ENCODE data around the gene MTMR11.
"Not testable (repeated sequence)": the region's sequence is repeated elsewhere in the genome, so short reads cannot be mapped to it uniquely, and the experiment has no call there.

MTMR11 gene, protein sequence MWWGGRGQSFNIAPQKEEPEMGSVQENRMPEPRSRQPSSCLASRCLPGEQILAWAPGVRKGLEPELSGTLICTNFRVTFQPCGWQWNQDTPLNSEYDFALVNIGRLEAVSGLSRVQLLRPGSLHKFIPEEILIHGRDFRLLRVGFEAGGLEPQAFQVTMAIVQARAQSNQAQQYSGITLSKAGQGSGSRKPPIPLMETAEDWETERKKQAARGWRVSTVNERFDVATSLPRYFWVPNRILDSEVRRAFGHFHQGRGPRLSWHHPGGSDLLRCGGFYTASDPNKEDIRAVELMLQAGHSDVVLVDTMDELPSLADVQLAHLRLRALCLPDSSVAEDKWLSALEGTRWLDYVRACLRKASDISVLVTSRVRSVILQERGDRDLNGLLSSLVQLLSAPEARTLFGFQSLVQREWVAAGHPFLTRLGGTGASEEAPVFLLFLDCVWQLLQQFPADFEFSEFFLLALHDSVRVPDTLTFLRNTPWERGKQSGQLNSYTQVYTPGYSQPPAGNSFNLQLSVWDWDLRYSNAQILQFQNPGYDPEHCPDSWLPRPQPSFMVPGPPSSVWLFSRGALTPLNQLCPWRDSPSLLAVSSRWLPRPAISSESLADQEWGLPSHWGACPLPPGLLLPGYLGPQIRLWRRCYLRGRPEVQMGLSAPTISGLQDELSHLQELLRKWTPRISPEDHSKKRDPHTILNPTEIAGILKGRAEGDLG

DNA sequence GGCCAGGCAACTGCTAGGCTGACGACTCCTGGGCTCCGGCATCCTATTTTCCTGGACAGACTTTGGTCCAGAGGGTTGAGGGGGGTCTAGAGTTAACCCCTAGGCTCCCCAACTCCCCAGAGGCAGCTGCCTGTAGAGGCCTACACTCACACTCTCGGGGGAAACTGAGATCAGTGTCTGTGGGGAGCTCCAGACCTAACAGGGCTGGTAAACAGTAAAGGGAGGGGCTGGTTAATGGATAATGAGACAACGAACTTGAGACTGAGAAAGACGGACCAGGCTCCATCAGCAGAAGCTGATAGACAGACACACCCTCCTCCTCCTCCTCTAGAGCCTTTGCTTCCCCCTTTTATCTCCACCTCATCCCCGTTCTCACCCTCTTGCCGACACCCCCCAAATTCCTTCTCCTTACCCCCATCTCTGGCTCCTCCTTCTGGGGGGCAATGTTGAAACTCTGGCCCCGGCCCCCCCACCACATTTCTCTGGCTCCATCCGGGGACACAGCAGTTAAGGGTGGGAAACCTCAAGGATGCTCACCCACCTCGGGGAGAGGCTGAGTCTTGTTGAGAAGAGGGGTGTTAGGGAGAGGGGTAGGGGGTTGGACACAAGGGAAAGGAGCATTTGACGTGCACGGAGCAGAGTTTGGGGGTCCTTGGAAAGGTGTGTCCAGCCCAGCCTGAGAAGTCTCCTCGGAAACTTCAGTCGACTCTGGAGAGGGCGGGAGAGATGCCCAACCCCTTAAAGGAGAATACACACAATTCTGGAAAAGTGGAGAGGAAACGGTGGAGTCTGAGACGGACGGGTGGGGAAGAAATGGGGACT is at the start of gene MTMR11:
Gene MTMR11 (minus strand): TSS at position 710 of the 822 bp plus-strand sequence. CDS start 232 bp downstream, at position 478.
- peak; percentile 14 for DNase-seq (ENCODE audit: low read depth)

DNA sequence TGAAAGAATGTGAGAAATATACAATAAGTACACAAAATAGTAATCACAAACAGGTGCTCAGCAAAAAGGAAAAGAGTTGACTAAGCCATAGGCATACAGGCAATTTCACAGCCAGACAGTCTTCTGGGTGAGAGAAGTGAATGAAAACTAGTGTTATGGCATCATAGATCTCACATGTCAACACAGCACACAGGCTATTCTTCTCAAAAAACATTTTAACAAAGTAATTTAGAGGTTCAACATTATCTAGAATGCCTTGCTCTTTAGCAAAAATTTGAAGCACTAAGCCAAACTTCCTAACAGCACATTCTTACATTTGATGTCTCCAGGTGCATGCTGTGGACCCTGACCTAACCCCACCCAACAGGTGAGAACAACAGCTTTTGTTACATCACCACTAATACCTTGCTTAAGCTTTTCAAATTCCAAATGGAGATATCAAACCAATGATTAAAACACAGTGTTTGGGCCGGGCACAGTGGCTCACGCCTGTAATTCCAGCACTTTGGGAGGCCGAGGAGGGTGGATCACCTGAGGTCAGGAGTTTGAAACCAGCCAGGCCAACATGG is 43.4 kb upstream of the MTMR11 start:
- DNase-seq (ENCODE audit: low read depth), result no peak

DNA sequence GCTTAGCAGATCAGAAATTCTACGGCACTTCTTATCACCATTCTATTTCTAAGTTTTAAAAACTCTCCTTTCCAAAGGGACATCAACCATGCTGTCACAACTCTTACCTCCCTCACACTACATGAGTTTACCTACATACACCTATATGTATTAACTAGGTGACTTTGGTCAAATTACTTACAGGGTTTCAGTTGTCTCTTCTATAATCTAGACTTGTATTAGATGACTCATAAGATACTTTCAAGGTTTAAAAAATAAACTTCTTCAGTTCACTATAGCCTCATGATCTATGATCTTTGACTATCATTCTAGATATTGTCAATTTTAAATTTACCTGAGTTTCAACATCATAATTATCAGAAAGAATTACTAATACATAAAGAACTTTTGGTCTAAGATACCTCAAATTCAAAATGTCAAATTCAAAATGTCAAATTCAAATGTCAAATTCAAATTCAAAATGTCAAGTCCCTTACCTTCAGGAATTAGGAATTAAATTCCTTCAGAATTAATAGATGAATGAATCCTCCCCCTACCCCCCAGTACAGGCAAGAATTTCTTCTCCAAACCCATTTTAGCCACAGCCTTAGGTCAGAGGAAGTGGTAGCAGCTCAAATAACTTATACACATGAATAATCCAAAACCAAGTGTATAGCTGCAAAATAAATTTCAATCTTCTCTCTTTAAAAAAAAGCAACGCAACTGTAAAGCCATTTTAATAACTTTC is 42.7 kb upstream of the MTMR11 start:
- no peak for DNase-seq (ENCODE audit: low read depth)

DNA sequence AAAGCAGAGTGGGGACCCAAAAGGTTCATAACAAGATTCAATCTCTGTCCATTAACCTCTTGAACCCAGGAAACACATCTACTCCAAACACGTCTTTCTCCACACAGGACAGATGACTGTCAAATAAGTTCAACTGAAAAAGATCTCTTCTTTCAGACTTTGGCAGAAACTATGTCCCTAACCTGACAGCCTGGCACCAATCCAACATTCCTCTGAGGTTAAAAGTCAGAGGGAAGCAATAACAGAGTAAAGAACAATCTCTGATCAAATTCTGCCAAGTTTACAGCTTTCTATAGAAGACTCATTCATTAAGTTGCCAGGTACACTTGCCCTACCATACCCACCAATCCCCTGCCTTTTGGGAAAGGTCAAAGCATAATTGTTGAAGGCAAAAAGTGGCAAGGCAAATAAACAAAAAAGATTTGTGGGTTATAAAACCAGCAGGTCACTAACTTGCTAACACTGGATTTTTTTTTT is 41.9 kb upstream of the MTMR11 start:
- no peak for DNase-seq (ENCODE audit: low read depth)

DNA sequence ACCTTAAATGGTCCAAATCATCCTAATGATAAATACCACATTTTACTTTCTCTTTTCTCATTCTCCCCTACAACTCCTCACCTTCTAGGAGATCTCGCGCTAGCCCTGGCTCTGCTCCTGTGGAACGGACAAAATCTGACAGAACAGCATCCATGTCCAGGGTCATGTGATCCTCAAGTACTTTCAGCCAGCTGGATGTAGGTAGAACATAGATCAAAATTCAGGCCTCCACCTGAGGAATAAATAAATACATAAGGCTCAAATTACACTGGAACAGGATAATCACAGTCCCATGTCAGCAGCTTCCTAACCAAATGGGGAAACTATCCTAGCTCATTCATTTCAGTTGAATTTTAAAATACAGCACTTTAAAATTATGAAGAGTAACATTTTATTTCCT is 40.7 kb upstream of the MTMR11 start:
- DNase-seq (ENCODE audit: low read depth), result no peak

DNA sequence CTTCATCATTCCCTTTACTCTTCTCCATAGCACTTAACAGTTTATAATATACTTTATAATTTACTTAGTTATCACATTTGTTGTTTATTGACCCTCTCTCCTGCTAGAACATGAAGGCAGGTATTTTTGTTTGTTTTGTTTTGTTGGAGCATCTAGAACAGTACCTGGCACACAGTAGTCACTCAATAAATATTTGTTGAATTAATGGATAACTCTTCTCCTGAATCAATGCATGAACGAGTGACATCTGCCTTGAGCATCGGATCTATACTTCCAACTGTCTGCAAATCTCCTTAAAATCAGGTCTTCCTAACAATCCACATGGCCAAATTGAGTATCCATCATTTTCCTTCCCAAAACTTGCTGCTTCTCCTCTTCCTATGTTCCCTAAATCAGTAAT is 35.9 kb upstream of the MTMR11 start:
- no peak for DNase-seq (ENCODE audit: low read depth)

DNA sequence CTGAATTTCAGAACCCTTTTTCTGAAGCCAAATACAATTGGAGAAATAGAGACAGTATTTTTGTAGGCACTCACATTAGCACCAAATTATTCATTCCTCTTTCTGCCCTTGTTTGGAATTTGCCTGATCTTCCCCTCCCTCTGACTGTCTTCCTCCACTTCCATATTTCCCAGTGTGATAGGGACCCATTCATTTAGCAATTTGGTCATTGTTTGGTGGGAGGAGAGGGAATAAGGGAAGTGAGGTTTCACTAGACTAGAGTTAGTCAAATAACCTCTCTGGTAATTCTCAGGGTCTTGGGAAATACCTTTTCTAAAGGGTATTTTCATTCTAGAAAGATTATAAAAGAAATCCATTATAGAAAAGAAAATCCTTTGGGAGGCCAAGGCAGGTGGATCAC is 31.0 kb upstream of the MTMR11 start:
- no peak for DNase-seq (ENCODE audit: low read depth)

DNA sequence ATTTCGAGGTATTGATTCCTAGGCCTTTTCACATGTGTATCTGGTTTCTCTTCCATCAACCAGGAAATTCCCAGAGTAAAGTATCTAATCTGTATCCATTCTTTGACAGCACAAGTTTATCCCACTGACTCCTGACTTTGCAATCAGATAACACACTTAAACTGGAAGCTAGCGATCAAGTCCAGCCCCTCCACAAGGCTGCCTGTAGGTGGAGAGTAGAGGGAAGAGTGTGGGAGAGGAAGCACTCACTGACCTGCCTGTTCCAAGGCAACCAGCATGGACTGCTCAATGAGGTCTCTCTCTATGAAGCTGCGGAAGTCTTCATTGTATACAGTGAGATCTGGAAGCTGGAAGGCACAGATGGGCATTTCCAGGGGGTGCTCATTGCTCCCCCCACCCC is 30.4 kb upstream of the MTMR11 start:
- no peak for DNase-seq (ENCODE audit: low read depth)

DNA sequence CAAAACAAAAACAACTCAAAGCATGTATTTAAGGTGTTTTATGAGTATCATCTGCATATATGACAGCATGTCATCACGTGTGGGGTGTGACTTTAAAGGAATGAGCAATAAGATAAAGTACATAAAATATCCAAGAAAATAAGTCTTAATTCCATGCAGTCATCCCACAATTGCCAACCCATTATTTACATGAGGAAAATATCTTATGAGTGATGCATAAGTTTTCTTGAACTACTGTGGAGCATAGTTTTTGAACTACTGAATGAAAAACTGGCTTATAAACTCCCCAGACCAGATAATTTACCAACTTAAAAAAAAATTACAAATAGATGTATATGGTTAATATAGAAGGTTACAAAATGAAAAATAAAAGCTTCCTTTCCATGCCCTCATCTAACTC is 29.7 kb upstream of the MTMR11 start:
- no peak for DNase-seq (ENCODE audit: low read depth)

DNA sequence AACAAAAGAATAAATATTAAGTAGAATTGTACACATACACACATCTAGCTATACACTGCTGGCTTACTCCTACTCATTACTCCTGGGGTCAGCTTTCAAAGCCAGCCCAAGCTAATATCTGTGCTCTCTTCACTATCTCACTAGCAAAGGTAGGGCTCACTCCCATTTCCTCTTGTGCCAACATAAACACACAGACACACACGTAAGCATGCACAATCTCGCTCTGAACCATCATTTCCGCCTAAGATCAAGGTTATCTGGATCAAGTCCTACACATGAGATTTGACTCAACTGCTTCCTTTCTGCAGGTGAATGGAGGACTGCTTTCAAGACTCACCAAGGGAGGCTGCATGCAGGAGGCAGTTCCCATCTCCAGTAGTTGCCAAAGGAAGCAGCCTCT is 28.8 kb upstream of the MTMR11 start:
- DNase-seq (ENCODE audit: low read depth), result no peak

DNA sequence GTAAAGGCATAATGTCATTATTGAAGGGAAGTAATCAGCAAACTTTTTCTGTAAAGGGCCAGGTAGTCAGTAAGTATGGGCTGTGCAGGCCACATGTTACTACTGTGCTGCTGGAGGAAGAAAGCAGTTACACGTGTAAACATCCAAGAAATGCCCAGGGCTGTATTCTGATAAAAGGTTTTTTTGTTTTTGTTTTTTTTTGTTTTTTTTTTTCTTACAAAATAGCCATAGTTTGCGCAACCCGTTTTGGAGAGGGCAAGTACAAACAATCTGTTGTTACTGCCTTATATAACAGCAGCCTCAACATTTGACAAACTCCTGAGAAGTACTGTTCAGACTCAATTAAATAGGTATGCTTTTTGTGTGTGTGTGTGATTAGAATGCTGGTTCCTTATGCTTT is 26.7 kb upstream of the MTMR11 start:
- peak; percentile 50 for DNase-seq (ENCODE audit: low read depth)

DNA sequence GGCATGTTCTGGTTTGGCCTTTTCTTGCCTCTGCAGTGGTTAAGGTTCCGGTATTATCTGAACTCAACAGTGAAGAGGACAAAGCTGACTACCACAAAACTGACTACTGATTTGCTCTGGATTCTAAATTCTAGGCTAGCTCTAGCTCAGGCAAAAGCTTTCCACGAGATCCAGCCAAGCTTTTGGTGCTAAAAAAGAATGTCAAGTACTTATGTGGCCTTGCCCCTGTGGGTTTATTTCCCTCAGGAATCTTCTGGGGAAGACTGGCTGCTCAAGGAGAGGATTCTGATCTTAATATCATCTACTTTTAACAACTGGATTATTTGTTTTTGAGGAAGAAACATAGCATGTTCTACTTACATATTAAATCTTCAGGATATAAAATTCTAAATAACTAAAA is 26.1 kb upstream of the MTMR11 start:
- no peak for DNase-seq (ENCODE audit: low read depth)

DNA sequence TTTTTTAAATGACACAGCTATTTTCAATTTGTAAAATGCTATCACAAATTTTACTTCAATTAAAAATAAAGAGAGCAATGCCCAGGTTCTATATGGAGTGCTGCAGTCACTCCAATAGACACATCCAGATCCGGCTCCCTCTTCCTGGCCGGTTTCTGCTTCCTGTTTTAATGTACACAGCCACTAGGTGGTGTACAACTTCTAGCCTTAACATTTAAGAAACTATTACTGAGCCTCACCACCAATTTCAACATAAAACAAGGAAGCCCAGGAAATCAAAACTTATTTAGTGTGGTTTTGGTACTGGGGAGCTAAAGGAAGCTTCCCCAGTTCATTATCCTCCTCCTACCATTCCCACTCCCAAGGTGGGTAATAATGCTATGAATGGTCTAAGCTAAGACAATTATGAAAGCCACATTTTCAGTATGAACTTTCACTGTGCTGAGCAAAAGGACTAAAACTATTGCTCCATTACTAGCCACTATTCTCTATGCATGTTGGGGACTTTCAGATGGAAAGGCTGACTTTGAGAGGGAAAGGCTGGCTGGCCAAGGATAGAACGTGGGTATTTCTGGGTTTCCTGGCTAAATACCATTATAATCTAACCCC is 25.5 kb upstream of the MTMR11 start:
- DNase-seq (ENCODE audit: low read depth), result peak; percentile 77

DNA sequence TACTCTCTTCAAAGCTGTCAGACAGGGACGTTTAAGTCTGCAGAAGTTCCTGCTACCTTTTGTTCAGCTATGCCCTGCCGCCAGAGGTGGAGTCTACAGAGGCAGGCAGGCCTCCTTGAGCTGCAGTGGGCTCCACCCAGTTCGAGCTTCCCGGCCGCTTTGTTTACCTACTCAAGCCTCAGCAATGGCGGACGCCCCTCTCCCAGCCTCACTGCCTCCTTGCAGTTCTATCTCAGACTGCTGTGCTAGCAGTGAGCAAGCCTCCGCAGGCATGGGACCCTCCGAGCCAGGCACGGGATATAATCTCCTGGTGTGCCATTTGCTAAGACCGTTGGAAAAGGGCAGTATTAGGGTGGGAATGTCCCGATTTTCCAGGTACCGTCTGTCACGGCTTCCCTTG is 20.9 kb upstream of the MTMR11 start:
- not testable (repeated sequence) for DNase-seq (ENCODE audit: low read depth)

DNA sequence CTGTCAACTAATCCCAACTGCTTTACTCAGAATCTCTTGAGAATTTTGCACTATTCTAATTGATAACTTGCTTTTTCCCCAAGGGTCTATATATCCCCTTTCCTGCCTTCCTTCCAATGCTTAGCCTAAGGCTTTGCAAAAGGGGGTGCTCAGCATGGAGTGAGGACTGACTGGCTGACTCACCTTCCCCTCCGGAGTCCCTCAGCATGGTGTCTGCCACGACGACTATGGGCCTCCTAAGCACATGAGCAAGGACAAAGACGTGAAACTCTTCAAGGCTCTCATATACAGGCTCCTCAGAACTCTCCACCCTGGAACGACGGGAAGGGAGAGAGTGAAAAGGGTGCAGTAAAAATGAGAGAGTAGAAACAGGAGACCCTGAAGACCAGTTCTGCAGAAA is 13.2 kb upstream of the MTMR11 start:
- no peak for DNase-seq (ENCODE audit: low read depth)

DNA sequence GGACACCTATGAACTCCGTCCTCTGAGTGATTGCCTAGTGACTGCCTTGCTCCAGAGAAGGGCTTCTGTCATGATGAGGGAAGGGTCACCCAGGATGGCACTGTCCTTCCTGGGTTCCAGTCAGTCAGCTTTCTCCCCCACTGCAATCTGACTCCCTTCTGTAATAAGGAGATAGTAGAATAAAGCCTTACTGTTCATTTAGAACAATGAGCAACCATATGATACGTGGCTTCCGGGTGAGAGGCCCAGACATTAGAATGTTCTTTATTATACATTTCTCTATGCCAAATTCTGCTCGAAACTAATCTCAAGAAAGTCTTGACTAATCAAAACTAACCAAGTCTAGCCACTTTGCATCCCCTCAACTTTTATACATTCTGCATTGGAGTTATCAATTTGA is 8.5 kb upstream of the MTMR11 start:
- no peak for DNase-seq (ENCODE audit: low read depth)

DNA sequence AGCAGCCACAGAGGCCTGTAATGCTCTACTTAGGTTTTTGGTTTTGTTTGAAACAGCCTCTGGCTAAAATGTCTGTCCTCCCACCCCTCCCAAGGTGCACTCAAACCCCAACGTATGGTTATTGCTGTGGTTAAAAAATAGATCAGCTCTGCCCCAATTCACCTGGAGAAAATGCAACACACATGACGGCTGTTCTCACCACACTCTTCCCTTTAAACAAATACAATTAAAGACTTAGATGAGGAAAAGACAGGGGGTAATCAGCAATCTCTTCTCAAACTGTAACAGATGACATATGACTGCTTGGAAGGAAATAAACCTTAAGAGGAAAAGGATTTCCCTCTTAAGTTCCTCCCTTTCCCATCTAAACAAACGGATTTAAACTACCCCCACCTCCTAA is 6.2 kb upstream of the MTMR11 start:
- DNase-seq (ENCODE audit: low read depth), result no peak

DNA sequence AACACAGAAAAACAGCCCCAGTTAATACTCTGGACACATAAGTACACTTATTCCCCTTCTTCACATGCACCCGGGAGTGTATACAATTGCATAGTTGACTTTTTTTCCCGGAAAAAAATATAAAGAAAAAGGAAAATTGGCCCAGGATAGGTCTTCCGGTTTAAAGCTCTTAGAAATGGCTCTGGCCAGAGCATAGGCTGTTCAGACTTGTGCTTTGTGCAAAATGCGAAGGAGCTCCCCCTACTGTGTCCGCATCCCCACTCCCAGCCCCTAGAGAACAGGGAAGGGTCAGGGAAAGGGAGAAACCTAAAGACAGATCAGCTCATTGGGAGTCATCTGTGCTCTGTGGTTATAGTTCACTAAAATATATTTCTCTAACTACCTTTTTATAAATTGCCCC is 5.5 kb upstream of the MTMR11 start:
- DNase-seq (ENCODE audit: low read depth), result no peak

DNA sequence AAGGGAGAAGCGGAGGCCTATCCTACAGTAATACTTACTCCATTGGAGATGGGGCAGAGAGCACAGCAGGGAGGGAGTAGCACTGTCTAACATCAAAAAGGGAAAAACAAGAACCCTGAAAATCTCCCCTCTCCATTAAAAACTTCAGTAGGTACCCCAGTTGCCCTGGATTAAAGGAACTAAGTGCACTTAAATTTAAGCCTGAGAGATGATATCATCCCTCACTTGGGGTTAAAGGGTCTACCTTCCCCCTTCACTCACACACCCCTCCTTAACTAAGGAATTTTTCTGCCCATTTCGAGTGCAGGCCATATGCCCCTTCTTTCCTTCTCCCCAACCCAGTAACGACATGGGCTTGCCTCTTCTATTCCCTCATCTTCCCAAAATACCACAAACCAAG is 3.7 kb upstream of the MTMR11 start:
- DNase-seq (ENCODE audit: low read depth), result no peak

DNA sequence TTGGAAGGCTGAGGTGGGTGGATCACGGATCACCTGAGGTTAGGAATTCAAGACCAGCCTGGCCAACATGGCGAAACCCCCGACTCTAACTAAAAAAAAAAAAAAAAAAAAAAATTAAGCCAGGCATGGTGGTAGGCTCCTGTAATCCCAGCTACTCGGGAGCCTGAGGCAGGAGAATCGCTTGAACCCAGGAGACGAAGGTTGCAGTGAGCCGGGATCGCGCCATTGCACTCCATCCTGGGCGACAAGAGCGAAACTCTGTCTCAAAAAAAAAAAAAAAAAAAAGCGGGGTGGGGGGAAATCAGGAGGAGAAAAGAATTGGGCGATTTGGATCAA is 2.0 kb upstream of the MTMR11 start:
- DNase-seq (ENCODE audit: low read depth), result not testable (repeated sequence)

DNA sequence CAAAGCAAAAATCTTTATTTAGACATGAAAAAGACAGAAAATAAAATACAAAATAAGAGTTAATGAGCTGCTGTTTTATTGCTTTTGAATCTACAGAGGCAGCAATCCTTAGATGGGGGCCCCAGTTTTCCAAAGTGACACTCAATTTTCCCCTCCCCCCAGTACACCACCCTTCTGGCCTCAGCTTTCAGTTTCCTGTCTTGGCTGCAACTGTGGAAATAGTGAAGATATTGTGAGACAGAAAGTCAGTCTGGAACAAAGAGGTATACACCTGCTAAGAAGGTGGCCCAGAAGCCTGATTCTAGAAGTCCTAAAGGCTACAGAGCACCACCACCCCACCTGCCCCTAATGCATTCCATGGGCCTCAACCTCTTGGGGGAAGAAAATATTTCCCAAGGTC is 1.1 kb upstream of the MTMR11 start:
- DNase-seq (ENCODE audit: low read depth), result no peak
